Measurements from ENCODE around the gene LY6G6C. TPM values are rescaled to one million over a fixed set of nuclear protein-coding genes. Genes with fewer than 3 reads are reported as not detected.

The LY6G6C gene
- total and polyA plus RNA-seq, 2 of the 13 experiments (the other 11 are each of a cell fraction or from before 2014, with no cell fraction given) = 0.15 TPM; not detected in 1

- in situ Hi-C loops (cut with HindIII; ENCODE audit: extremely low pct_ligation_motif_present, low pct_unique_long_range_greater_than_20kb) (no loop called here), intact Hi-C loops (cut with micrococcal nuclease; ENCODE audit: unreplicated experiment) (no loop called here)
- H3K4me2 ChIP-seq (ENCODE audit: low read depth, low read length) = no peak overlapping the region
- DNase-seq (ENCODE audit: low spot score) = no peak
- H3K79me2 ChIP-seq (ENCODE audit: insufficient read depth, low read length) = no peaks in the 10 kb centered on the region
- no peak overlapping the region for H3K27ac ChIP-seq (ENCODE audit: extremely low read length, insufficient read depth, low read length)
- H4K20me1 ChIP-seq (ENCODE audit: insufficient read depth, low read length) = no peaks in the 10 kb centered on the region
- peaks cover 0 to 2% of the 10 kb centered on the region in 2 experiments; a peak in 3 of 5 replicates for H3K36me3 ChIP-seq (replicated peaks in 1 of 2; ENCODE audit: control insufficient read depth in 1 of 2, insufficient read depth in 2 of 2, low read length in 2 of 2)
- POLR2A ChIA-PET = interaction anchor here (1.0 to 1.6 kb wide), 2 partner anchors 24 to 26 kb away, joined by 3 to 10 read pairs; partner anchors contain the start of gene CLIC1
- no TSS peak for BruUV-seq (replicated peaks)
- ATAC-seq = no peak
- no peak overlapping the region for H2AFZ ChIP-seq (ENCODE audit: low read length)
- H3K9me3 ChIP-seq (ENCODE audit: low read length) = no peaks in the 10 kb centered on the region
- WGBS (ENCODE audit: low lambda C conversion rate) = 80% methylated on average over 5 of the region's 8 CpGs
- peaks cover 47% of the 10 kb centered on the region for H3K4me1 ChIP-seq (ENCODE audit: insufficient read depth, low read length)
- no peaks in the 10 kb centered on the region for H3K27me3 ChIP-seq (ENCODE audit: control insufficient read depth in 1 of 2, insufficient read depth in 2 of 2, low read length in 2 of 2)
- CTCF ChIA-PET (ENCODE audit: low intra/inter-chr PET ratio, low total read pairs) = no interaction called here
- no peak for FAIRE-seq
- no peak overlapping the region for H3K9ac ChIP-seq (ENCODE audit: insufficient read depth, low read depth, low read length)
- H3K4me3 ChIP-seq (replicated peaks in 1 of 3; ENCODE audit: insufficient read depth in 1 of 3, low read depth in 2 of 3, low read length in 3 of 3) = no peak overlapping the region
- TF ChIP-seq ZNF230 (CRISPR knock-in tag; IDR thresholded peaks at IDR 0.05) (0 out of 2 replicates have a peak, but pooled peaks have one; percentile 41), ZNF446 (CRISPR knock-in tag; IDR thresholded peaks at IDR 0.05) (no peak), POLR2A (IDR thresholded peaks at IDR 0.05; ENCODE audit: insufficient read depth in 1 of 2, low read depth in 2 of 2, low read length in 2 of 2) (peak in 1 of 2 experiments; percentile 11; a peak in 2 of 4 replicates), RXRA (CRISPR knock-in tag; IDR thresholded peaks at IDR 0.05) (0 out of 2 replicates have a peak, but pooled peaks have one; percentile 16), THAP9 (CRISPR knock-in tag; IDR thresholded peaks at IDR 0.05; ENCODE audit: borderline replicate concordance) (peak; percentile 27; the same call in 1 of the 2 replicates), MTA1 (CRISPR knock-in tag; IDR thresholded peaks at IDR 0.05; ENCODE audit: borderline replicate concordance) (peak; percentile 52; the same call in 1 of the 2 replicates), ATF7 (IDR thresholded peaks at IDR 0.05) (no peak), ATF7 (CRISPR knock-in tag; IDR thresholded peaks at IDR 0.05) (0 out of 2 replicates have a peak, but pooled peaks have one; percentile 51), IRF9 (CRISPR knock-in tag; IDR thresholded peaks at IDR 0.05; ENCODE audit: borderline replicate concordance) (0 out of 2 replicates have a peak, but pooled peaks have one; percentile 24), HDAC1 (CRISPR knock-in tag; IDR thresholded peaks at IDR 0.05) (no peak), ZSCAN25 (CRISPR knock-in tag; IDR thresholded peaks at IDR 0.05) (peak; percentile 16; the same call in 1 of the 2 replicates)
- TF ChIP-seq, protein P1, sequence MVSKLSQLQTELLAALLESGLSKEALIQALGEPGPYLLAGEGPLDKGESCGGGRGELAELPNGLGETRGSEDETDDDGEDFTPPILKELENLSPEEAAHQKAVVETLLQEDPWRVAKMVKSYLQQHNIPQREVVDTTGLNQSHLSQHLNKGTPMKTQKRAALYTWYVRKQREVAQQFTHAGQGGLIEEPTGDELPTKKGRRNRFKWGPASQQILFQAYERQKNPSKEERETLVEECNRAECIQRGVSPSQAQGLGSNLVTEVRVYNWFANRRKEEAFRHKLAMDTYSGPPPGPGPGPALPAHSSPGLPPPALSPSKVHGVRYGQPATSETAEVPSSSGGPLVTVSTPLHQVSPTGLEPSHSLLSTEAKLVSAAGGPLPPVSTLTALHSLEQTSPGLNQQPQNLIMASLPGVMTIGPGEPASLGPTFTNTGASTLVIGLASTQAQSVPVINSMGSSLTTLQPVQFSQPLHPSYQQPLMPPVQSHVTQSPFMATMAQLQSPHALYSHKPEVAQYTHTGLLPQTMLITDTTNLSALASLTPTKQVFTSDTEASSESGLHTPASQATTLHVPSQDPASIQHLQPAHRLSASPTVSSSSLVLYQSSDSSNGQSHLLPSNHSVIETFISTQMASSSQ (IDR thresholded peaks at IDR 0.05; ENCODE audit: low read depth) = no peak
- TF ChIP-seq, protein P1 (CRISPR knock-in tag; IDR thresholded peaks at IDR 0.05; ENCODE audit: borderline replicate concordance) = 0 out of 2 replicates have a peak, but pooled peaks have one; percentile 17
These were observed 41.5 kb upstream of the LY6G6C start for GRCh38 chr6:31762878-31763618.

All from HepG2 (cell line).